ENCODE results near the gene CAMK2A. TPM values are rescaled to one million over a fixed set of nuclear protein-coding genes. Genes with fewer than 3 reads are reported as not detected.

The CAMK2A gene
- polyA plus RNA-seq, 1 donor (not counting 4 experiments of a cell fraction or from before 2014, with no cell fraction given), result 0.05 TPM

GRCh38 chr5:150310246-150310645 lies 20.7 kb upstream of the CAMK2A start:
- DNase-seq (ENCODE audit: low read depth, low spot score), result no peak
- FAIRE-seq, result no peak
- H3K27me3 ChIP-seq (ENCODE audit: control insufficient read depth, extremely low read depth, insufficient read depth, low read length), result no peaks in the 10 kb centered on the region
- H3K9me1 ChIP-seq (ENCODE audit: control insufficient read depth, extremely low read depth, insufficient read depth, low read length), result no peaks in the 10 kb centered on the region
- no peaks in the 10 kb centered on the region for H3K79me2 ChIP-seq (ENCODE audit: control insufficient read depth, insufficient read depth, low read length)
- H2AFZ ChIP-seq (ENCODE audit: control insufficient read depth, low read length), result no peak overlapping the region
- TF ChIP-seq CTCF (optimal IDR thresholded peaks at IDR 0.05 in 1 of 3, IDR thresholded peaks at IDR 0.05 in 1 of 3, conservative IDR thresholded peaks at IDR 0.05 in 1 of 3; ENCODE audit: extremely low read depth in 1 of 3, insufficient read depth in 2 of 3, low read length in 3 of 3) (no peak), EZH2 (IDR thresholded peaks at IDR 0.05; ENCODE audit: low read length) (no peak)
- no peaks in the 10 kb centered on the region for H3K4me1 ChIP-seq (ENCODE audit: control insufficient read depth, extremely low read depth, insufficient read depth, low read length)
- dilution Hi-C loops (cut with MboI; ENCODE audit: extremely low pct_ligation_motif_present, low sequenced_read_pairs), result no loop called here
- H3K27ac ChIP-seq (ENCODE audit: control insufficient read depth, insufficient read depth, low read length), result no peak overlapping the region
- no peak overlapping the region for H3K4me3 ChIP-seq (ENCODE audit: control insufficient read depth in 2 of 3, extremely low read depth in 1 of 3, insufficient read depth in 2 of 3, low read depth in 1 of 3, low read length in 3 of 3)
- H3K4me2 ChIP-seq (ENCODE audit: control insufficient read depth, extremely low read depth, insufficient read depth, low read depth, low read length), result no peak overlapping the region
- H3K36me3 ChIP-seq (ENCODE audit: control insufficient read depth in 2 of 2, extremely low read depth in 1 of 2, insufficient read depth in 2 of 2, low read length in 2 of 2), result no peaks in the 10 kb centered on the region
- H4K20me1 ChIP-seq (ENCODE audit: control insufficient read depth, extremely low read depth, insufficient read depth, low read length), result no peaks in the 10 kb centered on the region
- no peaks in the 10 kb centered on the region for H3K9me3 ChIP-seq (ENCODE audit: control insufficient read depth, low read depth, low read length)
- H3K9ac ChIP-seq (ENCODE audit: control insufficient read depth, extremely low read depth, insufficient read depth, low read length), result no peak overlapping the region

- Histone ChIP-seq H3K79me2 (ENCODE audit: control insufficient read depth, insufficient read depth, low read length) (no peaks in the 10 kb centered on the region), H3K9me3 (ENCODE audit: control insufficient read depth, low read depth, low read length) (no peaks in the 10 kb centered on the region), H3K9ac (ENCODE audit: control insufficient read depth, extremely low read depth, insufficient read depth, low read length) (no peak overlapping the region), H3K27ac (ENCODE audit: control insufficient read depth, insufficient read depth, low read length) (no peak overlapping the region), H3K4me2 (ENCODE audit: control insufficient read depth, extremely low read depth, insufficient read depth, low read depth, low read length) (no peak overlapping the region), H3K4me1 (ENCODE audit: control insufficient read depth, extremely low read depth, insufficient read depth, low read length) (no peaks in the 10 kb centered on the region), H3K9me1 (ENCODE audit: control insufficient read depth, extremely low read depth, insufficient read depth, low read length) (no peaks in the 10 kb centered on the region), H4K20me1 (ENCODE audit: control insufficient read depth, extremely low read depth, insufficient read depth, low read length) (no peaks in the 10 kb centered on the region), H3K4me3 (ENCODE audit: control insufficient read depth in 2 of 3, extremely low read depth in 1 of 3, insufficient read depth in 2 of 3, low read depth in 1 of 3, low read length in 3 of 3) (no peak overlapping the region), H3K27me3 (ENCODE audit: control insufficient read depth, extremely low read depth, insufficient read depth, low read length) (no peaks in the 10 kb centered on the region), H2AFZ (ENCODE audit: control insufficient read depth, low read length) (no peak overlapping the region), H3K36me3 (ENCODE audit: control insufficient read depth in 2 of 2, extremely low read depth in 1 of 2, insufficient read depth in 2 of 2, low read length in 2 of 2) (no peaks in the 10 kb centered on the region)
- dilution Hi-C loops (cut with MboI; ENCODE audit: extremely low pct_ligation_motif_present, low sequenced_read_pairs), result no loop called here
- FAIRE-seq (no peak), DNase-seq (ENCODE audit: low read depth, low spot score) (no peak)
- TF ChIP-seq CTCF (optimal IDR thresholded peaks at IDR 0.05 in 1 of 3, IDR thresholded peaks at IDR 0.05 in 1 of 3, conservative IDR thresholded peaks at IDR 0.05 in 1 of 3; ENCODE audit: extremely low read depth in 1 of 3, insufficient read depth in 2 of 3, low read length in 3 of 3) (no peak), EZH2 (IDR thresholded peaks at IDR 0.05; ENCODE audit: low read length) (no peak)
Measured at GRCh38 chr5:150309886-150310239, 20.3 kb upstream of the CAMK2A start.
